HT1080 (cell line): ENCODE measurements around the gene SRSF8. TPM values are rescaled to one million over a fixed set of nuclear protein-coding genes. Genes with fewer than 3 reads are reported as not detected.

ENCODE experiments used
- DNase-seq: peaks from one replicate; pipeline ENCODE4 v3.0.0-alpha.2; 2015; ENCODE audit warnings: low read depth
- total RNA-seq: library from RNA; depleted of rRNA; stranded (reverse); fragments of >200 nt; shearing (Covaris generic); gene quantifications from 2 replicates; pipeline ENCODE4 v1.2.3, GENCODE V29; 2014

SRSF8 gene
- total RNA-seq, 1 experiment from 2014 or later = 19.0 TPM

- no peak for DNase-seq
Measured at GRCh38 chr11:95067841-95068219, 1.1 kb downstream of the SRSF8 start.

GRCh38 chr11:95068549-95068948 lies 1.8 kb downstream of the SRSF8 start:
- DNase-seq = peak; percentile 97

- DNase-seq = no peak
Measured at GRCh38 chr11:95070471-95070870, 3.8 kb downstream of the SRSF8 start.

GRCh38 chr11:95072948-95073347 lies 6.2 kb downstream of the SRSF8 start:
- DNase-seq = no peak

GRCh38 chr11:95074792-95075563 lies 8.3 kb downstream of the SRSF8 start:
- peak; percentile 12 for DNase-seq

- no peak for DNase-seq
Measured at GRCh38 chr11:95076416-95076815, 9.7 kb downstream of the SRSF8 start.

GRCh38 chr11:95076981-95077380 lies 10.3 kb downstream of the SRSF8 start:
- no peak for DNase-seq

- DNase-seq = peak; percentile 49
Measured at GRCh38 chr11:95078526-95078925, 11.8 kb downstream of the SRSF8 start.

GRCh38 chr11:95081010-95081409 lies 14.3 kb downstream of the SRSF8 start:
- DNase-seq = no peak

GRCh38 chr11:95081412-95081811 lies 14.7 kb downstream of the SRSF8 start:
- no peak for DNase-seq

- no peak for DNase-seq
Measured at GRCh38 chr11:95082576-95083001, 15.9 kb downstream of the SRSF8 start.

GRCh38 chr11:95084509-95084908 lies 17.8 kb downstream of the SRSF8 start:
- DNase-seq = peak; percentile 44

GRCh38 chr11:95085117-95085816 lies 18.5 kb downstream of the SRSF8 start:
- no peak for DNase-seq

- no peak for DNase-seq
Measured at GRCh38 chr11:95086151-95086550, 19.4 kb downstream of the SRSF8 start.

- DNase-seq = no peak
Measured at GRCh38 chr11:95086836-95087570, 20.3 kb downstream of the SRSF8 start.

- DNase-seq = peak; percentile 11
Measured at GRCh38 chr11:95088946-95089619, 22.4 kb downstream of the SRSF8 start.

- peak; percentile 72 for DNase-seq
Measured at GRCh38 chr11:95089620-95090542, 23.2 kb downstream of the SRSF8 start, which contains the start of gene ENDOD1. ENDOD1 (plus strand) TSS chr11:95089846; CDS start chr11:95089928, 82 bp downstream.

- DNase-seq = no peak
Measured at GRCh38 chr11:95091663-95092180, 25.0 kb downstream of the SRSF8 start.

- DNase-seq = peak; percentile 94
Measured at GRCh38 chr11:95092549-95093324, 26.0 kb downstream of the SRSF8 start.
